Glutamatergic neuron (in vitro differentiated cells): ENCODE results near the gene SLC66A2. TPM values are rescaled to one million over a fixed set of nuclear protein-coding genes. Genes with fewer than 3 reads are reported as not detected.

Experiments used
- DNase-seq: peaks from one replicate; pipeline ENCODE4 v3.0.0; 2022
- H3K27ac Mint-ChIP-seq: one replicate; pipeline ENCODE4 v1.8.0; 2020; ENCODE audit warnings: mild to moderate bottlenecking, mixed read lengths, inconsistent platforms; ENCODE audit not compliant: unreplicated experiment
- H3K27me3 Mint-ChIP-seq: one replicate; pipeline ENCODE4 v1.8.0; 2020; ENCODE audit warnings: mild to moderate bottlenecking, moderate library complexity, mixed read lengths, inconsistent platforms; ENCODE audit not compliant: unreplicated experiment
- H3K36me3 Mint-ChIP-seq: one replicate; pipeline ENCODE4 v1.8.0; 2020; ENCODE audit warnings: mild to moderate bottlenecking, mixed read lengths, inconsistent platforms; ENCODE audit not compliant: unreplicated experiment
- H3K4me1 Mint-ChIP-seq: one replicate; pipeline ENCODE4 v1.8.0; 2020; ENCODE audit warnings: mild to moderate bottlenecking, low read depth, mixed read lengths, inconsistent platforms; ENCODE audit not compliant: unreplicated experiment
- H3K4me3 Mint-ChIP-seq: one replicate; pipeline ENCODE4 v1.8.0; 2020; ENCODE audit warnings: mild to moderate bottlenecking, mixed read lengths, inconsistent platforms; ENCODE audit not compliant: unreplicated experiment
- H3K9me3 Mint-ChIP-seq: one replicate; pipeline ENCODE4 v1.8.0; 2020; ENCODE audit warnings: mild to moderate bottlenecking, moderate library complexity, mixed read lengths, inconsistent platforms; ENCODE audit not compliant: unreplicated experiment
- CTCF ChIP-seq: fragments of 200-600 bp; sonication (generic); IDR thresholded peaks from one replicate; pipeline ENCODE4 v1.5.0; 2021; ENCODE audit not compliant: partially characterized antibody, unreplicated experiment
- total RNA-seq: library from RNA; stranded (reverse); fragmentation: NEBNext Ultra II Directional; extraction: Animal tissue kit (Norgen Biotek cat#: 25700); gene quantifications from one replicate; pipeline ENCODE4 v1.2.1, GENCODE V29; 2021; ENCODE audit not compliant: unreplicated experiment

Gene SLC66A2
- total RNA-seq, 1 donor from 2014 or later: 56.6 TPM

GRCh38 chr18:79917169-79917852, 34.1 kb downstream of the SLC66A2 start:
- DNase-seq: no peak
- no peak overlapping the region for H3K4me3 Mint-ChIP-seq
- peaks cover 18% of the 10 kb centered on the region for H3K36me3 Mint-ChIP-seq
- H3K27me3 Mint-ChIP-seq: peaks cover 14% of the 10 kb centered on the region
- peaks cover 2% of the 10 kb centered on the region for H3K4me1 Mint-ChIP-seq
- no peak overlapping the region for H3K27ac Mint-ChIP-seq
- peaks cover 15% of the 10 kb centered on the region for H3K9me3 Mint-ChIP-seq
- no peak for TF ChIP-seq CTCF

GRCh38 chr18:79916546-79917168, 34.8 kb downstream of the SLC66A2 start:
- no peak overlapping the region for H3K4me3 Mint-ChIP-seq
- no peak overlapping the region for H3K27ac Mint-ChIP-seq

GRCh38 chr18:79916128-79916494, 35.3 kb downstream of the SLC66A2 start:
- no peak overlapping the region for H3K27ac Mint-ChIP-seq
- H3K4me1 Mint-ChIP-seq: peaks cover 4% of the 10 kb centered on the region

More at GRCh38 chr18:79916546-79917168, 34.8 kb downstream of the SLC66A2 start:
- TF ChIP-seq CTCF: no peak
- peaks cover 18% of the 10 kb centered on the region for H3K36me3 Mint-ChIP-seq
- peaks cover 15% of the 10 kb centered on the region for H3K9me3 Mint-ChIP-seq
- DNase-seq: no peak
- H3K4me1 Mint-ChIP-seq: peaks cover 4% of the 10 kb centered on the region
- peaks cover 17% of the 10 kb centered on the region for H3K27me3 Mint-ChIP-seq

GRCh38 chr18:79915161-79916127, 36.0 kb downstream of the SLC66A2 start:
- Mint-ChIP-seq H3K4me1 (peaks cover 8% of the 10 kb centered on the region), H3K27ac (no peak overlapping the region), H3K4me3 (no peak overlapping the region), H3K9me3 (peaks cover 20% of the 10 kb centered on the region), H3K36me3 (peaks cover 18% of the 10 kb centered on the region), H3K27me3 (peaks cover 17% of the 10 kb centered on the region)
- no peak for DNase-seq
- TF ChIP-seq CTCF: no peak

More at GRCh38 chr18:79916128-79916494, 35.3 kb downstream of the SLC66A2 start:
- DNase-seq: no peak
- Mint-ChIP-seq H3K27me3 (peaks cover 17% of the 10 kb centered on the region), H3K9me3 (peaks cover 15% of the 10 kb centered on the region), H3K4me3 (no peak overlapping the region), H3K36me3 (peaks cover 18% of the 10 kb centered on the region)
- no peak for TF ChIP-seq CTCF
